ENCODE results near the gene LCN15.
A peak's percentile ranks its signal among the peaks of the same experiment; 100 is the strongest.
"Not testable (repeated sequence)": the region's sequence is repeated elsewhere in the genome, so short reads cannot be mapped to it uniquely, and the experiment has no call there.

Gene LCN15

GRCh38 chr9:136773386-136774044, 9.2 kb upstream of the LCN15 start:
- peak; percentile 31 for DNase-seq

DNA sequence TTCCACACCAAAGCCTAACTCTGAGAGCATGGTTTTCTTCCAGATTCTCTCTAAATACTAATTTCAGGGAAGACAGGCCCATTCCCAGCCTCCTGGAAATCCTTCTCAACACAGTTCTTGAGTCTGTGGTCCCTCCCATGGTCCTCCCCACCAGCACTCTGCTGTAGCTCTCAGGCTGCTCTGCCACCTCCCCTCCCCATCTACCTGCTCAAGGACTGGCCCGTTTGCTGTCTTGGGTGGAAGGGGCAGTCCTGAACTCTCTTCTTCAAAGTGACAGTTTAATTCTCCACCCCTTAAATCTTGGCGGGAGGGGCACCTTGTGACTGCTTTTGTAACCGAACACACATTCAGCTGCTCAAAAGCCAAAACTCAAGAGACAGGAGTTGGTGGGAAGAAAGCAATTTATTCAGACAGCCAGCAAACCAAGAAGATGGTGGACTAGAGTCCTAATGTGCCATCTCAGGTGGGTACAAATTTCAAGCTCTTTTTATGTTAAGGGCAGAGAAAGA, 7.6 kb upstream of the LCN15 start:
- no peak for DNase-seq

- peak; percentile 63 for DNase-seq
These were observed 5.4 kb upstream of the LCN15 start for GRCh38 chr9:136769710-136770191.

GRCh38 chr9:136766410-136767120, 2.2 kb upstream of the LCN15 start:
- DNase-seq, result peak; percentile 94

DNA sequence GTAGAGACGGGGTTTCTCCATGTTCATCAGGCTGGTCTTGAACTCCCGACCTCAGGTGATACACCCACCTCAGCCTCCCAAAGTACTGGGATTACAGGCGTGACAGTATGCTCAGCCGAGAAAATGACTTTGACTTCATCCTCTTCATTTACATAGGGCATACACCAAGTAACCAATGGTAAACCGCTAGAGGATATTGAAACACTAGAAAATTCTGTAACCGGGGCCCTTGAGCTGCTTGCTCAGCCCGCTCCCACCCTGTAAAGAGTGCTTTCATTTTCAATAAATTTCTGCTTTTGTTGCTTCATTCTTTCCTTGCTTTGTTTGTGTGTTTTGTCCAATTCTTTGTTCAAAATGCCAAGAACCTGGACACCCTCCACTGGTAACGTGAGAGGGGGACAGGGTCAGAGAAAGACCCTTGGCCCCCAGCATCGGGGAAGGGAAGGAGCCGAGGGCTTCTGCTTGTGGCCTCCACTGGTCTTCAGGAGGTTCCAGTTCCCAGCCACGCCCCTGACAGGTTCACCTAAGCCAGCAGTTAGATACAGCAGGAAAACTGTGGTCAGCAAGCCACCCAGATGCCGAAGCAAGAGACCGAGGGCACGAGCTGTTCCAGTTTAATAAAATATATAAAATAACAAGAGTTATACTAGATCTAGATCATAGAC, 1.6 kb upstream of the LCN15 start:
- DNase-seq, result not testable (repeated sequence)

GRCh38 chr9:136765041-136765440, 723 bp upstream of the LCN15 start:
- DNase-seq, result no peak

- no peak for DNase-seq
These were observed 676 bp downstream of the LCN15 start for GRCh38 chr9:136763649-136764035.

GRCh38 chr9:136762915-136763648, 1.2 kb downstream of the LCN15 start:
- DNase-seq, result no peak

- DNase-seq, result no peak
These were observed 2.1 kb downstream of the LCN15 start for GRCh38 chr9:136762221-136762691.

DNA sequence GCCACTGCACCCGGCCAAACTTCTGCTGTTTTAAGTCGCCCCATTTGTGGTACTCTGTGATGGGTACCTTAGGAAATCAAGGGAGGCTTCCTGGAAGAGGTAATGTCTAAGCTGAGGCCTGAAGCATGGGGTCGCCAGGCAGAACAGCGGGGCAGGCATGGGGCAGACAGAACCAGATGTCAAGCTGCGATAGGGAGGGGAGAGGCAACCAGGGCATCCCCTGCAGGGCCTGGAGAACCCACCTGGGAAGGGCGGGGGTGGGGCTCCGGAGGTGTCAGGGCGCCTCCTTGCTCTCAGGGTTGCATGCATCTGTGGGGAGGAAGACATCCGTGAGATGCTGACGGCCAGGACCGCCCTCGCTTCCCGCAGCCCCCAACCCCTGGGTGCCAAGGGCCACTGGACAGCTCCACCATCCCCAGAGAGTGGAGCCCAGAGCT, 2.8 kb downstream of the LCN15 start:
- no peak for DNase-seq

- peak; percentile 38 for DNase-seq
These were observed 3.3 kb downstream of the LCN15 start for GRCh38 chr9:136760834-136761544.

DNA sequence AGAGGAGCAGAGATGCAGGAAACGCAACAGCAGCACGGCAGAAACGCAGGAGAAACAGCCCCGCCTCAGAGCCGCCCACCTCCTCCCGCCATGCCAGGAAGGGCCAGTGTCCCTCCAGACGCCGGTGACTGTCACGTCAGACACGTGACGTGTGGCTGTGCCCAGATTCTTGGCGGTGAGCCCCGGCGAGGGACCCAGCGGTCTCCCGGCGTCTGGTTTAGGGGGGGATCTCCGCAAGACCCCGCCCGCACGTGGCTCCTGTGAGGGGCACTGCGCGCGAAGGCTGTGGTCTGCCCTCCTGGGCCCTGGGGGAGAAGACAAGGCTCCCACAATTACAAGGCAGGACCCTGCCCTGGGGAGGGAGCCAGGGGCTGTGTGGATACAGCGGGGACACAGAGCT, 3.9 kb downstream of the LCN15 start:
- DNase-seq, result no peak

- no peak for DNase-seq
These were observed 4.6 kb downstream of the LCN15 start for GRCh38 chr9:136759436-136760325.

GRCh38 chr9:136759001-136759400, 5.3 kb downstream of the LCN15 start:
- DNase-seq, result no peak

- no peak for DNase-seq
These were observed 6.6 kb downstream of the LCN15 start for GRCh38 chr9:136757751-136758140.

- DNase-seq, result no peak
These were observed 7.0 kb downstream of the LCN15 start for GRCh38 chr9:136757328-136757727.

DNA sequence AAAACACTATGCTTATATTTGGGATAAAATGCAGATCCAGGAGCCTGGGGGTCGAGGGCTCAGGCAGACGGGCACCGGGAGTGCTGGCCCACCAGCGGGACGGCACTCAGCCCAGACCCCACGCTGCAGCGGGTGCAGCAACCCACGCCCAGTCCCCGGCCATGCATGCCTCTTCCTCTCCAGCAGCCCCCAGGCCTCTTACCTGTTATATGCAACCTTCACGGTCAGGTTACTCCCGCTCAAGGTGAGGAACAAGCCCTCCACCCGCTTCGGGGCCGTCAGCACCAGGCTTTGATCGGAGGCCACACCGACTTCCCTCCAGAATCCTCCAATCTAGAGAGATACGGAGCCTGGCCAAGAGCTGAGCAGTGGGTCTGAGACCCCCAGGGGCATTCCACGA, 7.5 kb downstream of the LCN15 start:
- DNase-seq, result no peak

DNA sequence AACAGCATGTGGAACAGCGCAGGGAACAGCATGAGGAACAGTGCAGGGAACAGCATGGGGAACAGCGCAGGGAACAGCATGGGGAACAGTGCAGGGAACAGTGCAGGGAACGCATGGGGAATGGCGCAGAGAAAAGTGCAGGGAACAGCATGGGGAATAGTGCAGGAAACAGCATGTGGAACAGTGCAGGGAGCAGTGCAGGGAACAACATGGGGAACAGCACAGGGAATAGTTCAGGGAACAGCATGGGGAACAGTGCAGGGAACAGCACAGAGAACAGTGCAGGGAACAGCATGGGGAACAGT, 8.2 kb downstream of the LCN15 start:
- DNase-seq, result no peak

GRCh38 chr9:136755302-136756133, 8.8 kb downstream of the LCN15 start:
- DNase-seq, result not testable (repeated sequence)

- no peak for DNase-seq
These were observed 9.6 kb downstream of the LCN15 start for GRCh38 chr9:136754626-136755301.

Measured in NCI-H2171 treated with DMSO at 0.1 percent for 48 hours (cell line).